Renal cortical epithelial cell (primary cell): Measurements from ENCODE around the gene GNAI3. TPM values are rescaled to one million over a fixed set of nuclear protein-coding genes. Genes with fewer than 3 reads are reported as not detected.

Source experiments
- DNase-seq: peaks from one replicate; pipeline ENCODE4 v3.0.0-alpha.2; 2011; ENCODE audit warnings: low read depth
- total RNA-seq: library from RNA; depleted of rRNA; stranded (reverse); fragments of >200 nt; gene quantifications from 2 replicates; pipeline ENCODE4 v1.2.3, GENCODE V29; 2014

GNAI3 gene
- total RNA-seq, 1 donor from 2014 or later = 25.0 TPM

GRCh38 chr1:109527098-109527811 is 21.2 kb upstream of the GNAI3 start:
- no peak for DNase-seq

GRCh38 chr1:109527846-109528695 is 20.3 kb upstream of the GNAI3 start:
- DNase-seq = no peak

- no peak for DNase-seq
These were observed 19.7 kb upstream of the GNAI3 start for GRCh38 chr1:109528712-109529111.

GRCh38 chr1:109529881-109530456 is 18.4 kb upstream of the GNAI3 start:
- no peak for DNase-seq

- no peak for DNase-seq
These were observed 17.8 kb upstream of the GNAI3 start for GRCh38 chr1:109530457-109531087.

- no peak for DNase-seq
These were observed 17.0 kb upstream of the GNAI3 start for GRCh38 chr1:109531380-109531779.

GRCh38 chr1:109531826-109532364 is 16.5 kb upstream of the GNAI3 start:
- no peak for DNase-seq

- peak; percentile 49 for DNase-seq
These were observed 15.9 kb upstream of the GNAI3 start for GRCh38 chr1:109532365-109533136.

GRCh38 chr1:109534307-109534858 is 14.0 kb upstream of the GNAI3 start:
- no peak for DNase-seq

- DNase-seq = no peak
These were observed 12.9 kb upstream of the GNAI3 start for GRCh38 chr1:109535481-109535880.

- DNase-seq = no peak
These were observed 12.4 kb upstream of the GNAI3 start for GRCh38 chr1:109535971-109536491.

- DNase-seq = no peak
These were observed 10.8 kb upstream of the GNAI3 start for GRCh38 chr1:109537450-109538178.

GRCh38 chr1:109538827-109539555 is 9.4 kb upstream of the GNAI3 start:
- DNase-seq = no peak

GRCh38 chr1:109539676-109540075 is 8.7 kb upstream of the GNAI3 start, which contains the start of gene GPR61:
GPR61 (plus strand) TSS chr1:109539872; CDS start chr1:109543023, 3,151 bp downstream.
- no peak for DNase-seq

- no peak for DNase-seq
These were observed 7.3 kb upstream of the GNAI3 start for GRCh38 chr1:109541102-109541501.

GRCh38 chr1:109542657-109543056 is 5.8 kb upstream of the GNAI3 start:
- DNase-seq = no peak

GRCh38 chr1:109543283-109543987 is 5.0 kb upstream of the GNAI3 start:
- no peak for DNase-seq

- no peak for DNase-seq
These were observed 4.3 kb upstream of the GNAI3 start for GRCh38 chr1:109543988-109544735.
